Fibroblast of lung (primary cell): ENCODE data around the gene CLPSL2. TPM values are rescaled to one million over a fixed set of nuclear protein-coding genes. Genes with fewer than 3 reads are reported as not detected.

Experiments used
- DNase-seq, 2 donors: peaks; one replicate each; pipeline versions ENCODE4 v3.0.0 to v3.0.0-alpha.2; 2010; ENCODE audit warnings: low read depth in 2 of 2
- H2AFZ ChIP-seq: 2 replicates; pipeline ENCODE4 v1.5.1; 2012; ENCODE audit warnings: low read length, control low read depth, inconsistent platforms
- H3K27ac ChIP-seq: 2 replicates; pipeline ENCODE4 v1.5.1; 2011; ENCODE audit warnings: low read length, control low read depth; ENCODE audit not compliant: insufficient read depth
- H3K27me3 ChIP-seq: 2 replicates; pipeline ENCODE4 v1.5.1; 2011; ENCODE audit warnings: mild to moderate bottlenecking, low read length; ENCODE audit not compliant: control insufficient read depth, insufficient read depth
- H3K36me3 ChIP-seq: 2 replicates; pipeline ENCODE4 v1.5.1; 2011; ENCODE audit warnings: low read length; ENCODE audit not compliant: control insufficient read depth, insufficient read depth
- H3K4me1 ChIP-seq: 2 replicates; pipeline ENCODE4 v1.5.1; 2011; ENCODE audit warnings: low read length; ENCODE audit not compliant: control insufficient read depth, insufficient read depth; ENCODE audit errors: extremely low read depth
- H3K4me2 ChIP-seq: 2 replicates; pipeline ENCODE4 v1.5.1; 2011; ENCODE audit warnings: low read length, control low read depth; ENCODE audit not compliant: insufficient read depth; ENCODE audit errors: extremely low read depth
- H3K4me3 ChIP-seq, 4 experiments: fragments of 200-600 bp in 1 of 4; sonication (generic) in 1 of 4; replicated peaks in 1 of 4; 2 replicates each; pipeline ENCODE4 v1.5.1; 2011 to 2016; ENCODE audit warnings: low read length in 4 of 4, low read depth in 3 of 4, mild to moderate bottlenecking in 3 of 4, control low read depth in 2 of 4, inconsistent platforms in 1 of 4, mixed read lengths in 1 of 4; ENCODE audit not compliant: insufficient read depth in 1 of 4; ENCODE audit errors: control extremely low read depth in 1 of 4
- H3K79me2 ChIP-seq: 2 replicates; pipeline ENCODE4 v1.5.1; 2012; ENCODE audit warnings: mild to moderate bottlenecking, low read length, inconsistent platforms; ENCODE audit not compliant: control insufficient read depth, insufficient read depth
- H3K9ac ChIP-seq: 2 replicates; pipeline ENCODE4 v1.5.1; 2011; ENCODE audit warnings: mild to moderate bottlenecking, low read length, control low read depth; ENCODE audit not compliant: insufficient read depth
- H3K9me3 ChIP-seq: 2 replicates; pipeline ENCODE4 v1.5.1; 2012; ENCODE audit warnings: low read depth, low read length; ENCODE audit not compliant: control insufficient read depth, insufficient read depth
- H4K20me1 ChIP-seq: 2 replicates; pipeline ENCODE4 v1.5.1; 2011; ENCODE audit warnings: low read length; ENCODE audit not compliant: control insufficient read depth, insufficient read depth; ENCODE audit errors: extremely low read depth
- EZH2 ChIP-seq: IDR thresholded peaks from 2 replicates; pipeline ENCODE4 v1.5.1; 2012; ENCODE audit warnings: low read length, control low read depth, mild to moderate bottlenecking; ENCODE audit errors: missing control alignments
- polyA plus RNA-seq, 2 donors: library from polyadenylated mRNA; depleted of rRNA in 1 of 2; stranded (reverse) in 1 of 2; unstranded in 1 of 2; fragments of >200 nt; gene quantifications; 2 replicates each; pipeline ENCODE4 v1.2.1, GENCODE V29; 2011 to 2012; ENCODE audit warnings: missing spikeins in 1 of 2
- total RNA-seq: library from RNA; depleted of rRNA; stranded (reverse); fragments of >200 nt; gene quantifications from 2 replicates; pipeline ENCODE4 v1.2.1, GENCODE V29; 2014
- TF ChIP-seq, protein P1 (sequence below), 2 donors: IDR thresholded peaks in 1 of 2; conservative IDR thresholded peaks in 1 of 2; 1 replicate in 1 of 2; 2 replicates in 1 of 2; pipeline ENCODE4 v1.5.1; 2011 to 2012; ENCODE audit warnings: low read length in 2 of 2, control low read depth in 1 of 2, inconsistent platforms in 1 of 2, low read depth in 1 of 2, mild to moderate bottlenecking in 1 of 2

The CLPSL2 gene
- total and polyA plus RNA-seq, 2 donors (not counting 1 experiment from before 2014, with no cell fraction given): not detected

- H3K4me2 ChIP-seq: no peak overlapping the region
- H4K20me1 ChIP-seq: no peaks in the 10 kb centered on the region
- no peak for TF ChIP-seq EZH2
- TF ChIP-seq, protein P1, sequence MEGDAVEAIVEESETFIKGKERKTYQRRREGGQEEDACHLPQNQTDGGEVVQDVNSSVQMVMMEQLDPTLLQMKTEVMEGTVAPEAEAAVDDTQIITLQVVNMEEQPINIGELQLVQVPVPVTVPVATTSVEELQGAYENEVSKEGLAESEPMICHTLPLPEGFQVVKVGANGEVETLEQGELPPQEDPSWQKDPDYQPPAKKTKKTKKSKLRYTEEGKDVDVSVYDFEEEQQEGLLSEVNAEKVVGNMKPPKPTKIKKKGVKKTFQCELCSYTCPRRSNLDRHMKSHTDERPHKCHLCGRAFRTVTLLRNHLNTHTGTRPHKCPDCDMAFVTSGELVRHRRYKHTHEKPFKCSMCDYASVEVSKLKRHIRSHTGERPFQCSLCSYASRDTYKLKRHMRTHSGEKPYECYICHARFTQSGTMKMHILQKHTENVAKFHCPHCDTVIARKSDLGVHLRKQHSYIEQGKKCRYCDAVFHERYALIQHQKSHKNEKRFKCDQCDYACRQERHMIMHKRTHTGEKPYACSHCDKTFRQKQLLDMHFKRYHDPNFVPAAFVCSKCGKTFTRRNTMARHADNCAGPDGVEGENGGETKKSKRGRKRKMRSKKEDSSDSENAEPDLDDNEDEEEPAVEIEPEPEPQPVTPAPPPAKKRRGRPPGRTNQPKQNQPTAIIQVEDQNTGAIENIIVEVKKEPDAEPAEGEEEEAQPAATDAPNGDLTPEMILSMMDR (conservative IDR thresholded peaks at IDR 0.05 in 1 of 2, IDR thresholded peaks at IDR 0.05 in 1 of 2; ENCODE audit: low read depth in 1 of 2, low read length in 2 of 2): no peak
- H3K4me1 ChIP-seq: no peaks in the 10 kb centered on the region
- H3K36me3 ChIP-seq: no peaks in the 10 kb centered on the region
- H3K9ac ChIP-seq: no peak overlapping the region
- H3K9me3 ChIP-seq: no peaks in the 10 kb centered on the region
- H3K27ac ChIP-seq: no peak overlapping the region
- no peak overlapping the region for H3K4me3 ChIP-seq
- H3K79me2 ChIP-seq: no peaks in the 10 kb centered on the region
- DNase-seq: no peak
- H2AFZ ChIP-seq: no peak overlapping the region
- peaks cover 3% of the 10 kb centered on the region for H3K27me3 ChIP-seq
Observed at GRCh38 chr6:35801148-35801547, 24.8 kb downstream of the CLPSL2 start.

GRCh38 chr6:35804996-35805736, 28.8 kb downstream of the CLPSL2 start, which contains the start of gene LHFPL5:
LHFPL5 (plus strand) TSS chr6:35805352; CDS start chr6:35805671, 319 bp downstream.
- Histone ChIP-seq H3K27me3 (no peaks in the 10 kb centered on the region), H3K9ac (no peak within 1 kb of the TSS), H3K79me2 (no peaks in the 10 kb centered on the region), H3K4me2 (peak within 1 kb of the TSS; percentile 32), H2AFZ (no peak within 1 kb of the TSS), H3K9me3 (no peaks in the 10 kb centered on the region), H4K20me1 (no peaks in the 10 kb centered on the region), H3K4me1 (no peaks in the 10 kb centered on the region), H3K27ac (no peak within 1 kb of the TSS), H3K4me3 (peak within 1 kb of the TSS in 2 of 4 experiments; percentile 27 to 35), H3K36me3 (no peaks in the 10 kb centered on the region)
- peak; percentile 11 to 15 for DNase-seq
- TF ChIP-seq, protein P1 (conservative IDR thresholded peaks at IDR 0.05 in 1 of 2, IDR thresholded peaks at IDR 0.05 in 1 of 2; ENCODE audit: low read depth in 1 of 2, low read length in 2 of 2): no peak
- no peak for TF ChIP-seq EZH2

DNA sequence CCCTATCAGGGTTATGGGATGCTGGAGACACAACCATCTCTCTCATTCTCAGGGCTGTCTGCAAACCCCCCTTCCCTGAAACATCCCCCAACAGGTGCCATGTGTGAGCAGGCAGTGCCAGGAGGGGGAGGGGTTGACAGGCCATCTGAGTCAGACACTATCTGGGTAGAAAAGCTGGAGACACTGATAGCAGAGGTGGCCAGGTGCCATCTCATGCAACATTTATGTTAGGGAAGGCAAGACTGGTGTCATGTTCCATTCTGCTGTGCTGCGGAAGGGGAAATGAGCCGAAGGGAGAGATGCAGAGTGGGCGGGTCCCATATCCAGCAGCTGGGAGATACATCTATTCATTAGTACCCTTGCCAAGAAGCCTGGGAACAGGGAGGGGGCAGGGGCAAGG, 32.3 kb downstream of the CLPSL2 start:
- no peak overlapping the region for H3K9ac ChIP-seq
- TF ChIP-seq, protein P1 (conservative IDR thresholded peaks at IDR 0.05 in 1 of 2, IDR thresholded peaks at IDR 0.05 in 1 of 2; ENCODE audit: low read depth in 1 of 2, low read length in 2 of 2): no peak
- no peak for TF ChIP-seq EZH2

More for the DNA sequence above, 32.3 kb downstream of the CLPSL2 start:
- peak in 1 of 2 donors; percentile 11 for DNase-seq
- H3K36me3 ChIP-seq: no peaks in the 10 kb centered on the region
- no peaks in the 10 kb centered on the region for H3K27me3 ChIP-seq
- no peak overlapping the region for H3K4me3 ChIP-seq
- H3K4me1 ChIP-seq: no peaks in the 10 kb centered on the region
- no peaks in the 10 kb centered on the region for H3K79me2 ChIP-seq
- no peak overlapping the region for H3K27ac ChIP-seq
- no peaks in the 10 kb centered on the region for H4K20me1 ChIP-seq
- H3K9me3 ChIP-seq: no peaks in the 10 kb centered on the region
- no peak overlapping the region for H2AFZ ChIP-seq
- no peak overlapping the region for H3K4me2 ChIP-seq
